ENCODE measurements around the gene ARL6IP6. TPM values are rescaled to one million over a fixed set of nuclear protein-coding genes. Genes with fewer than 3 reads are reported as not detected.
"Not testable (repeated sequence)": the region's sequence is repeated elsewhere in the genome, so short reads cannot be mapped to it uniquely, and the experiment has no call there.

The ARL6IP6 gene
- total RNA-seq, 1 experiment from 2014 or later = 38.7 TPM

GRCh38 chr2:152717228-152718075 lies 968 bp upstream of the ARL6IP6 start, which contains the start of gene PRPF40A:
TSS of gene PRPF40A (minus strand) at chr2:152717461. CDS start at chr2:152717439, 22 bp downstream.
- DNase-seq (ENCODE audit: low read depth) = peak; percentile 97
- in situ Hi-C loops (cut with HindIII; ENCODE audit: low pct_unique_long_range_greater_than_20kb, low sequenced_read_pairs) = no loop called here

- in situ Hi-C loops (cut with HindIII; ENCODE audit: low pct_unique_long_range_greater_than_20kb, low sequenced_read_pairs) = no loop called here
Observed at GRCh38 chr2:152718909-152719645, 657 bp downstream of the ARL6IP6 start.

GRCh38 chr2:152720794-152721193 lies 2.4 kb downstream of the ARL6IP6 start:
- in situ Hi-C loops (cut with HindIII; ENCODE audit: low pct_unique_long_range_greater_than_20kb, low sequenced_read_pairs) = no loop called here
- DNase-seq (ENCODE audit: low read depth) = peak; percentile 36

More at GRCh38 chr2:152718909-152719645, 657 bp downstream of the ARL6IP6 start:
- DNase-seq (ENCODE audit: low read depth) = peak; percentile 81

- in situ Hi-C loops (cut with HindIII; ENCODE audit: low pct_unique_long_range_greater_than_20kb, low sequenced_read_pairs) = not testable (repeated sequence)
Observed at GRCh38 chr2:152722639-152723038, 4.2 kb downstream of the ARL6IP6 start.

GRCh38 chr2:152723918-152724317 lies 5.5 kb downstream of the ARL6IP6 start:
- in situ Hi-C loops (cut with HindIII; ENCODE audit: low pct_unique_long_range_greater_than_20kb, low sequenced_read_pairs) = no loop called here
- no peak for DNase-seq (ENCODE audit: low read depth)

More at GRCh38 chr2:152722639-152723038, 4.2 kb downstream of the ARL6IP6 start:
- DNase-seq (ENCODE audit: low read depth) = not testable (repeated sequence)

GRCh38 chr2:152729844-152730243 lies 11.4 kb downstream of the ARL6IP6 start:
- DNase-seq (ENCODE audit: low read depth) = no peak
- in situ Hi-C loops (cut with HindIII; ENCODE audit: low pct_unique_long_range_greater_than_20kb, low sequenced_read_pairs) = no loop called here

GRCh38 chr2:152730591-152731333 lies 12.3 kb downstream of the ARL6IP6 start:
- DNase-seq (ENCODE audit: low read depth) = no peak
- in situ Hi-C loops (cut with HindIII; ENCODE audit: low pct_unique_long_range_greater_than_20kb, low sequenced_read_pairs) = no loop called here

- in situ Hi-C loops (cut with HindIII; ENCODE audit: low pct_unique_long_range_greater_than_20kb, low sequenced_read_pairs); DNase-seq (ENCODE audit: low read depth): not testable (repeated sequence)
Observed at GRCh38 chr2:152737509-152737908, 19.1 kb downstream of the ARL6IP6 start.

GRCh38 chr2:152738438-152738837 lies 20.0 kb downstream of the ARL6IP6 start:
- in situ Hi-C loops (cut with HindIII; ENCODE audit: low pct_unique_long_range_greater_than_20kb, low sequenced_read_pairs) = no loop called here
- DNase-seq (ENCODE audit: low read depth) = no peak

GRCh38 chr2:152739705-152740104 lies 21.3 kb downstream of the ARL6IP6 start:
- DNase-seq (ENCODE audit: low read depth); in situ Hi-C loops (cut with HindIII; ENCODE audit: low pct_unique_long_range_greater_than_20kb, low sequenced_read_pairs): not testable (repeated sequence)

- peak; percentile 37 for DNase-seq (ENCODE audit: low read depth)
- in situ Hi-C loops (cut with HindIII; ENCODE audit: low pct_unique_long_range_greater_than_20kb, low sequenced_read_pairs) = no loop called here
Observed at GRCh38 chr2:152740743-152741328, 22.4 kb downstream of the ARL6IP6 start.

GRCh38 chr2:152743002-152743401 lies 24.6 kb downstream of the ARL6IP6 start:
- in situ Hi-C loops (cut with HindIII; ENCODE audit: low pct_unique_long_range_greater_than_20kb, low sequenced_read_pairs) = no loop called here
- DNase-seq (ENCODE audit: low read depth) = peak; percentile 14

- DNase-seq (ENCODE audit: low read depth); in situ Hi-C loops (cut with HindIII; ENCODE audit: low pct_unique_long_range_greater_than_20kb, low sequenced_read_pairs): not testable (repeated sequence)
Observed at GRCh38 chr2:152747751-152748150, 29.3 kb downstream of the ARL6IP6 start.

GRCh38 chr2:152755029-152755428 lies 36.6 kb downstream of the ARL6IP6 start:
- DNase-seq (ENCODE audit: low read depth) = peak; percentile 27
- in situ Hi-C loops (cut with HindIII; ENCODE audit: low pct_unique_long_range_greater_than_20kb, low sequenced_read_pairs) = no loop called here

- DNase-seq (ENCODE audit: low read depth) = no peak
- in situ Hi-C loops (cut with HindIII; ENCODE audit: low pct_unique_long_range_greater_than_20kb, low sequenced_read_pairs) = no loop called here
Observed at GRCh38 chr2:152759290-152760072, 41.1 kb downstream of the ARL6IP6 start.

GRCh38 chr2:152761214-152761613 lies 42.8 kb downstream of the ARL6IP6 start:
- in situ Hi-C loops (cut with HindIII; ENCODE audit: low pct_unique_long_range_greater_than_20kb, low sequenced_read_pairs) = no loop called here
- DNase-seq (ENCODE audit: low read depth) = no peak

- in situ Hi-C loops (cut with HindIII; ENCODE audit: low pct_unique_long_range_greater_than_20kb, low sequenced_read_pairs) = no loop called here
- DNase-seq (ENCODE audit: low read depth) = no peak
Observed at GRCh38 chr2:152762202-152762601, 43.8 kb downstream of the ARL6IP6 start.

Measured in Caki2 (cell line).